ENCODE results near the gene IDE. TPM values are rescaled to one million over a fixed set of nuclear protein-coding genes. Genes with fewer than 3 reads are reported as not detected.
"Not testable (repeated sequence)": the region's sequence is repeated elsewhere in the genome, so short reads cannot be mapped to it uniquely, and the experiment has no call there.

The IDE gene
- total RNA-seq, 1 experiment from 2014 or later, result 66.4 TPM

GRCh38 chr10:92592761-92593618, 19.1 kb upstream of the IDE start, which contains the start of gene KIF11:
KIF11 (plus strand) TSS chr10:92593130; CDS start chr10:92593376, 246 bp downstream.
- H3K27ac Mint-ChIP-seq (ENCODE audit: low read depth, unreplicated experiment), result peak within 1 kb of the TSS; percentile 97
- H3K9me3 Mint-ChIP-seq (ENCODE audit: unreplicated experiment), result no peaks in the 10 kb centered on the region
- TF ChIP-seq, protein P1, sequence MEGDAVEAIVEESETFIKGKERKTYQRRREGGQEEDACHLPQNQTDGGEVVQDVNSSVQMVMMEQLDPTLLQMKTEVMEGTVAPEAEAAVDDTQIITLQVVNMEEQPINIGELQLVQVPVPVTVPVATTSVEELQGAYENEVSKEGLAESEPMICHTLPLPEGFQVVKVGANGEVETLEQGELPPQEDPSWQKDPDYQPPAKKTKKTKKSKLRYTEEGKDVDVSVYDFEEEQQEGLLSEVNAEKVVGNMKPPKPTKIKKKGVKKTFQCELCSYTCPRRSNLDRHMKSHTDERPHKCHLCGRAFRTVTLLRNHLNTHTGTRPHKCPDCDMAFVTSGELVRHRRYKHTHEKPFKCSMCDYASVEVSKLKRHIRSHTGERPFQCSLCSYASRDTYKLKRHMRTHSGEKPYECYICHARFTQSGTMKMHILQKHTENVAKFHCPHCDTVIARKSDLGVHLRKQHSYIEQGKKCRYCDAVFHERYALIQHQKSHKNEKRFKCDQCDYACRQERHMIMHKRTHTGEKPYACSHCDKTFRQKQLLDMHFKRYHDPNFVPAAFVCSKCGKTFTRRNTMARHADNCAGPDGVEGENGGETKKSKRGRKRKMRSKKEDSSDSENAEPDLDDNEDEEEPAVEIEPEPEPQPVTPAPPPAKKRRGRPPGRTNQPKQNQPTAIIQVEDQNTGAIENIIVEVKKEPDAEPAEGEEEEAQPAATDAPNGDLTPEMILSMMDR (IDR thresholded peaks at IDR 0.05; ENCODE audit: unreplicated experiment), result no peak
- POLR2A ChIA-PET, result interaction anchor here (0.6 to 7.0 kb wide), 16 partner anchors 9 to 795 kb away, joined by 3 to 157 read pairs (median 5); partner anchors contain the start of genes IDE and TNKS2
- H3K27me3 Mint-ChIP-seq (ENCODE audit: insufficient read depth, unreplicated experiment), result no peaks in the 10 kb centered on the region
- DNase-seq (ENCODE audit: unreplicated experiment), result peak; percentile 98
- peak within 1 kb of the TSS; percentile 99 for H3K4me3 Mint-ChIP-seq (ENCODE audit: unreplicated experiment)
- peaks cover 35% of the 10 kb centered on the region for H3K4me1 Mint-ChIP-seq (ENCODE audit: insufficient read depth, unreplicated experiment)
- peaks cover 13% of the 10 kb centered on the region for H3K36me3 Mint-ChIP-seq (ENCODE audit: insufficient read depth, unreplicated experiment)
- intact Hi-C loops (cut with micrococcal nuclease), result loop anchor here (10.0 kb wide), 1 partner anchor 252 kb away; the partner anchor contains the start of gene EXOC6
- BruUV-seq (replicated peaks), result TSS peak; percentile 29
- CTCF ChIA-PET, result interaction anchor here (0.7 kb wide), 2 partner anchors 15 to 27 kb away, joined by 3 read pairs; no protein-coding TSS in a partner anchor

GRCh38 chr10:92591550-92592022, 17.7 kb upstream of the IDE start:
- POLR2A ChIA-PET, result interaction anchor here (0.6 to 7.0 kb wide), 28 partner anchors 10 to 880 kb away, joined by 3 to 157 read pairs (median 4); partner anchors contain the start of genes EXOC6 and IDE
- no peaks in the 10 kb centered on the region for H3K9me3 Mint-ChIP-seq (ENCODE audit: unreplicated experiment)
- no peaks in the 10 kb centered on the region for H3K27me3 Mint-ChIP-seq (ENCODE audit: insufficient read depth, unreplicated experiment)
- peak; percentile 94 for DNase-seq (ENCODE audit: unreplicated experiment)
- CTCF ChIA-PET, result interaction anchor here (0.5 to 1.8 kb wide), 7 partner anchors 10 to 874 kb away, joined by 3 to 7 read pairs (median 4); no protein-coding TSS in a partner anchor
- peaks cover 31% of the 10 kb centered on the region for H3K4me1 Mint-ChIP-seq (ENCODE audit: insufficient read depth, unreplicated experiment)
- peak overlapping the region; percentile 97 for H3K27ac Mint-ChIP-seq (ENCODE audit: low read depth, unreplicated experiment)
- peak overlapping the region; percentile 99 for H3K4me3 Mint-ChIP-seq (ENCODE audit: unreplicated experiment)
- TF ChIP-seq, protein P1 (IDR thresholded peaks at IDR 0.05; ENCODE audit: unreplicated experiment), result no peak
- BruUV-seq (replicated peaks), result no TSS peak
- intact Hi-C loops (cut with micrococcal nuclease), result loop anchor here (10.0 kb wide), 1 partner anchor 253 kb away; the partner anchor contains the start of gene EXOC6
- H3K36me3 Mint-ChIP-seq (ENCODE audit: insufficient read depth, unreplicated experiment), result peaks cover 13% of the 10 kb centered on the region

DNA sequence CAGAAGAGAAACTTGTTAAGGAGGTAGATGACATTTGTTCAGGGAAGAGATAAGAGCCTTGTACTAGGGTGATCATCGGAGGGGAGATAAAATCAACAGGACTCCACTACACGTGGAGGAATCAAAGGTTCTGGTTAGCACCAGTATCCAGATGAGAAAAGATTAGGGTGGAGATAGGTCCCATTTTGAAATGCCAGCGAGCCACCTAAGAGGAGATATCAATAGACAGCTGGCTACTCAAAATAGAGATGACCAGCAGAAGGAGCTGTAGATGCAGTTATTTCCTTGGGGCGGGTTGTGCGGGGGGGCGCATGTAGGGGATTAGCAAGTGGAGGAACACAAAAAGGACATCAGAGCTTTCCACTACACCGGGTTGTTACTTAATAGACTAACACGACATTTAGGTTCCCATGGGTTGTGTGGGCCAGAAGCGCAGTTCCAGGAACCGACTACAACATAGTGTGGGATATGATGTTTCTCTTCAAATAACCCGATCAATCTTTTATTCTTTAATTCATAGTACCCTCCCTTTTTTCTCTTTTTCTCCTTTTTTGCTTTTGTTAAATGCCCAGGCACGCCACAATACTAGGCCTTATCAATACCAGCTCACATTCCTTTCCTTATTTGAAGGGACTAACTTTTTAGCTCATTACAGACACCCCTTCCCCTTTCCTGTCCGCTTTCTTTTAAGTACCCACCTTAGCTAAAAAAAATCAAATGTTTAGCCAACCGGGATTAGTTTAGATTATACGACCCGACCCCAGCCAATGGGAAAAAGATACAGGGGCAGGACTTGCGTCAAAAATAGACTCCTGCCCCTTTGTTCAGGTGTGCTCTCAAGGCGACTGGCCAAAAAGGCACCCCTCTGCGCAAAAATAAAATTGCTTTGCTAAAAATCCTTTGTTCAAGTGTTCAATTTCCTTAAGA, 17.0 kb upstream of the IDE start:
- peaks cover 13% of the 10 kb centered on the region for H3K36me3 Mint-ChIP-seq (ENCODE audit: insufficient read depth, unreplicated experiment)
- ChIA-PET POLR2A (interaction anchor here (0.6 to 7.0 kb wide), 29 partner anchors 9 to 880 kb away, joined by 3 to 157 read pairs (median 4); partner anchors contain the start of genes EXOC6 and IDE), CTCF (interaction anchor here (0.5 to 1.8 kb wide), 12 partner anchors 9 to 874 kb away, joined by 3 to 7 read pairs (median 4); no protein-coding TSS in a partner anchor)
- peak overlapping the region; percentile 99 for H3K4me3 Mint-ChIP-seq (ENCODE audit: unreplicated experiment)
- TF ChIP-seq, protein P1 (IDR thresholded peaks at IDR 0.05; ENCODE audit: unreplicated experiment), result peak; percentile 17
- H3K9me3 Mint-ChIP-seq (ENCODE audit: unreplicated experiment), result no peaks in the 10 kb centered on the region
- TSS peak; percentile 85 for BruUV-seq (replicated peaks)
- H3K4me1 Mint-ChIP-seq (ENCODE audit: insufficient read depth, unreplicated experiment), result peaks cover 27% of the 10 kb centered on the region
- intact Hi-C loops (cut with micrococcal nuclease), result loop anchor here (1.0 to 10.0 kb wide), 3 partner anchors 53 to 289 kb away; partner anchors contain the start of gene EXOC6
- peak overlapping the region; percentile 97 for H3K27ac Mint-ChIP-seq (ENCODE audit: low read depth, unreplicated experiment)
- H3K27me3 Mint-ChIP-seq (ENCODE audit: insufficient read depth, unreplicated experiment), result no peaks in the 10 kb centered on the region
- peak; percentile 49 for DNase-seq (ENCODE audit: unreplicated experiment)

DNA sequence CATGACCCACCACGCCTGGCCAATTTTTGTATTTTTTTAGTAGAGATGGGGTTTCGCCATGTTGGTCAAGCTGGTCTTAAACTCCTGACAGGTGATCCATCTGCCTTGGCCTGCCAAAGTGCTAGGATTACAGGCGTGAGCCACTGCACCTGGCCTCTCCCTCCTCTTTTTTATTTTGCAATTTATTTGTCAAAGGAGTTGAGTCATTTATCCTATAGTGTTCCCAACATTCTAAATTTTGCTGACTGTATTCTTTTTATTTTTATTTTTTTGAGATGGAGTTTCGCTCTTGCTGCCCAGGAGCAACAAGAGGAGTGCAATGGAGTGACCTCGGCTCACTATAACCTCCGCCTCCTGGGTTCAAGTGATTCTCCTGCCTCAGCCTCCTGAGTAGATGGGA, 8.5 kb upstream of the IDE start:
- H3K27me3 Mint-ChIP-seq (ENCODE audit: insufficient read depth, unreplicated experiment); H3K4me1 Mint-ChIP-seq (ENCODE audit: insufficient read depth, unreplicated experiment); H3K27ac Mint-ChIP-seq (ENCODE audit: low read depth, unreplicated experiment); H3K9me3 Mint-ChIP-seq (ENCODE audit: unreplicated experiment); BruUV-seq (replicated peaks); H3K36me3 Mint-ChIP-seq (ENCODE audit: insufficient read depth, unreplicated experiment); intact Hi-C loops (cut with micrococcal nuclease); H3K4me3 Mint-ChIP-seq (ENCODE audit: unreplicated experiment): not testable (repeated sequence)
- ChIA-PET CTCF (interaction anchor here (0.6 to 3.2 kb wide), 3 partner anchors 8 to 509 kb away, joined by 3 to 12 read pairs (median 4); partner anchors contain the start of gene IDE), POLR2A (interaction anchor here (1.1 to 2.0 kb wide), 4 partner anchors 9 to 56 kb away, joined by 3 to 19 read pairs (median 6); no protein-coding TSS in a partner anchor)
- DNase-seq (ENCODE audit: unreplicated experiment), result peak; percentile 37

Data from MCF 10A (cell line).